SH-SY5Y (cell line): ENCODE data around the gene FBH1.

ENCODE experiments used
- GATA2 ChIP-seq: IDR thresholded peaks from 2 replicates; pipeline ENCODE4 v1.6.1; 2011; ENCODE audit warnings: mild to moderate bottlenecking, low read depth, low read length
- GATA3 ChIP-seq: IDR thresholded peaks from 2 replicates; pipeline ENCODE4 v1.6.1; 2011; ENCODE audit warnings: low read depth, mild to moderate bottlenecking, low read length, moderate library complexity

FBH1 gene

GRCh38 chr10:5942474-5942873 lies 52.4 kb downstream of the FBH1 start:
- TF ChIP-seq GATA3 (no peak), GATA2 (no peak)

- TF ChIP-seq GATA2, result no peak
- no peak for TF ChIP-seq GATA3
These were observed 53.5 kb downstream of the FBH1 start for GRCh38 chr10:5943536-5943935.

- TF ChIP-seq GATA3, result no peak
- TF ChIP-seq GATA2, result no peak
These were observed 54.5 kb downstream of the FBH1 start for GRCh38 chr10:5944389-5945189.

DNA sequence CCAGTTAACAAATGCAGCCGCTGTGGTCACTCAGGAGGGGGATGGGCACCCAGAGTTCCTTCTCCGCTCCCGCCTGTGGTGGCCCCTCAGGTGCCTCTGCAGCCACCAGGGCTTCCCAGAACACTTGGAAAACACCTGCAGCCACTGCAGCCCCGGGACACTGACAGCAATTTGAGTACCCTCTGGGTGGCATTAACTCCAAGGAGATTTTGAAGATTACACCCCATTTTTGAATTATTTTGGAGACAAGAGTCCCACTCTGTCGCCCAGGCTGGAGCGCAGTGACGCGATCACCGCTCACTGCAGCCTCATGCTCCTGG lies 55.1 kb downstream of the FBH1 start:
- no peak for TF ChIP-seq GATA3
- TF ChIP-seq GATA2, result no peak

DNA sequence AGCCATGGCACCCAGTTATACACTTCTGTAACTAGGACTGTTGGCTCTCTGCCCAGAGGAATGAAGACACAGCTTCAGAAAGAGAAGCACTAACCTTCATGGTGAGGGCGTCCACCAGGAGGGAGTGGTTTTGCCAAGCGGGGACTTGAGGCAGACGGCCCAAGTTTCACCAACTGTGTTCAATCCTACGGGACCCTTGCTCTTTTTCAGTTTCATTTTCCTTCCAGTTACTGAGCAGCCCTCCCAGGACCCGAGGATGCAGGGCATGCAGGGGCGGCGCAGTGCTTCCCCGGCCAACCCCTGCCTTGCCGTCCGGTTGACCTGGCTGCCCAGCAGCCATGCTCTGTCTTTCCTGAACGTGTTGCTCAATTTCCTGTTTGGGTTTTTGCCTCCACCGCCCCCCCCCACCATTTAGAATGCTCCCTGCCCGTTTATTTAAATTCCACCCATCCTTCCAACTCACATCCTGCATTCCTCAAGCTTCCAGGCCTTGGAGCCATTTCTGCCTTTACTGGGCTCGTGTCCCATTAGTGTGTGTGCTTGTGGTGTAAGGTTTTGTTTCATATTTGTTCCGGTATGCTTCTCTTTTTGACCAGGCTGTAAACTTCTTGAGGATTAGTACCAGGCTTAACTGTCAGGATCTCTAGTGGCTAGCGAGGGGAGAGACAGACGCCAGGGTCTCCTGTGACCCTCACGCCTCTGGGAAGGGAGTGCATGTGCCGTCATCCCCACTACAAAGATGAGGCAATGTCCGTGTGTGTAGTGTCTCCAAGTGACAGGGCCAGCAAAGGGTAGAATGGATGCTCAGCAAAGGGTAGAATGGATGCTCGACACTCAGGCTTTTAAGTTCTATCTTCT lies 55.7 kb downstream of the FBH1 start:
- no peak for TF ChIP-seq GATA2

DNA sequence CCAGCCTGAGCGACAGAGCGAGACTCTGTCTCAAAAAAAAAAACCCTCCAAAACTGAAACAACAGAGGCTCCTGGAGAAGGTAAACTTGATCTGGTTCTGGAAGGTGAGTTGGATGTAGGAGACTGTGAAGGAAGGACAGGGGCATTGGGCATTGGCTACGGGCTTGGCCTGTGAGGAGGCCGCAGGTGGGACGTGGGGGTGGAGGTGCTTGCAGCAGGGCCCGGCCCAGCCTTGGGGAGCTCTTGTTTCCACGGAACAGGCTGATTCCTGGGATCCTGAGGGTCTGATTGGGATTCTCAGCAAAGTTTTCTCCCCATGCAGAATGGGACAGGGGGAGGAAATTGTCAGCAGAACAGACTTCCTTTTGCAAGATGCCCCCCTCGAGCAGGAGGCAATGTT lies 56.7 kb downstream of the FBH1 start:
- TF ChIP-seq GATA2 (no peak), GATA3 (no peak)

DNA sequence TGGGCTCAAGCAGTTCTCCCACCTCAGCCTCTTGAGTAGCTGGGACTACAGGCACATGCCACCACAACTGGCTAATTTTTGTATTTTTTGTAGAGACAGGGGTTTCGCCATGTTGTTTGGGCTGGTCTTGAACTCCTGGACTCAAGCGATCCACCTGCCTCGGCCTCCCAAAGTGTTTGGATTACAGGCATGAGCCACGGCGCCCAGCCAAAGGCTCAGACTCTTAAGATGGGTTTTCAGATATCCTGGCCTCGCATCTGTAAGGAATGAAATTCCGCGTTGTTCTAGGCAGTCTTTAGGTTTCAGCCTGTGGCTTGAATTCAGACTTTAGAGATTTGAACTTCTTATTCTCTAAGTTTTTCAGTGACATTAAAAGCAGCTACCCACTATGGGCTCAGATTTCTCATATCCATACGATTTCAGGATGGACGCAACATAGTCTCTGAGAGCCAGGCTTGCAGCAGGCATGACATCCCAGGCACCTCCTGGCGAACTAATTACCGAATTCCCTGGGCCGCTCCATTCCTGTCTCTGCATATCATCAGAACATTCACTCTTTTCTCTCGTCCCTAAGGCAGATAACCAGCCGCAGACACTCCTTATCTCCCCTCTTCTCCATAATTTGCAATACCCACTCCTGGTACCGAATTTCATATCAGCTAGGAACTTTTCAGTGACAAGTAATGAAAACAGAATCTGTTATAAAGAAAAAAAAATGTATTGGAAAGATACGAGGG lies 57.6 kb downstream of the FBH1 start:
- no peak for TF ChIP-seq GATA3
- peak; percentile 67 for TF ChIP-seq GATA2

GRCh38 chr10:5948208-5948585 lies 58.2 kb downstream of the FBH1 start:
- no peak for TF ChIP-seq GATA2
- TF ChIP-seq GATA3, result no peak

- TF ChIP-seq GATA2, result no peak
- no peak for TF ChIP-seq GATA3
These were observed 59.1 kb downstream of the FBH1 start for GRCh38 chr10:5949009-5949759.

- TF ChIP-seq GATA3 (no peak), GATA2 (no peak)
These were observed 61.2 kb downstream of the FBH1 start for GRCh38 chr10:5951167-5951711.

DNA sequence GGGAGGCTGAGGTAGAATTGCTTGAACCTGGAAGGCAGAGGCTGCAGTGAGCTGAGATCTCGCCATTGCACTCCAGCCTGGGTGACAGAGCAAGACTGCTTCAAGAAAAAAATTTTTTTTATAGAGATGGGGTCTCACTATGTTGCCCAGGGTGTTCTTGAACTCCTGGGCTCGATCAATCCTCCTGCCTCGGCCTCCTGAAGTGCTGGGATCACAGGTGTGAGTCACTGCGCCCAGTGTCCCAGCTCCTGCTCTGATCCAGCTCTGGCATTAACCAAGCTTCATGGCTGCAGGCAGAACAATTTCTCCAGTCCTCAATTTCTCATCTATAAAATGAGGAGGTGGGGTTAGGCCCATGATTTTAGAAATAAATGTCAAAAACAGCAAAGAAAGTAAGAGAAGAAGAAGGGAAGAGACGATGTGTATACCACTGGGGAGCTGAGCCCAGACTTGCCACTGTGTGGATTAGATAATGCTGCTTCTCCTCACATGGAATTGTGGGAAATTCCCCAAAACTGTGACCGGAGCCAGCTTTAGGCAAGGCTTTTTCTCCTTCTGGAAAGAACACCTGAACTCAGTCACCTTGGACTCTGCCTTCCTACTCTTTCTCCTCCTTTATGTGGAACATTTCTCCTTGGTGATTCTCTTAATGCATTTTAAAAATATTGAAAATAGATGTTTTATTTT lies 61.8 kb downstream of the FBH1 start:
- TF ChIP-seq GATA3, result no peak
- no peak for TF ChIP-seq GATA2

- TF ChIP-seq GATA2 (no peak), GATA3 (no peak)
These were observed 62.8 kb downstream of the FBH1 start for GRCh38 chr10:5952731-5953385.

DNA sequence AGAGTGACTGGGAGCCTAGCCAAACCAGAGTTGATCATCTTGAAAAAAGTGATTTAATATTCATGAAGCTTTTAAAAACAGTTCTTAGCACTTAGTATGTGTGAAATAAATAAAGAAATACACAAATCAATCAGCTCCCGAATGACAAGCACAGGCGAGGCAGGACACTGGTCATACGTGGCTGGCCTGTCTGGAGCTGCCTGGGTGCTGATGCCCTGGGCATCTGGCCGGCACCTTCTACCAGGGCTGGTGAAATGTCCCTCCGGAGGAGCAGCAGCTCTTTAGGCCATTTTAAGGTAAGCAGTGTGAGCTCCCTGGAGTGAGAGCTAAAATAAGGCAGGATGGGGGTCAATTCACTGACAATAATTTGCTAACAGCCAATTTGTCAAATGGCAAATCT lies 63.6 kb downstream of the FBH1 start:
- TF ChIP-seq GATA2 (no peak), GATA3 (no peak)
